Adrenal gland (tissue), 12 donors: ENCODE results near the gene PROK2. TPM values are rescaled to one million over a fixed set of nuclear protein-coding genes. Genes with fewer than 3 reads are reported as not detected.

Experiments used
- DNase-seq, 7 donors: peaks; one replicate each; pipeline ENCODE4 v3.0.0-alpha.2; 2019 to 2020
- H3K27ac ChIP-seq, 5 donors: fragments of 200-600 bp; sonication (generic) in 4 of 5; 1 replicate in 3 of 5; 2 replicates in 2 of 5; pipeline versions ENCODE4 v1.5.1 to v1.8.0; 2016 to 2020; ENCODE audit warnings: mild to moderate bottlenecking in 1 of 5
- H3K27me3 ChIP-seq: fragments of 200-600 bp; 2 replicates; pipeline ENCODE4 v1.8.0; 2021
- H3K36me3 ChIP-seq, 2 donors: fragments of 200-600 bp; replicated peaks in 1 of 2; 1 replicate in 1 of 2; 2 replicates in 1 of 2; pipeline versions ENCODE4 v1.5.1 to v1.8.0; 2018 to 2022
- H3K4me1 ChIP-seq, 2 donors: fragments of 200-600 bp; replicated peaks in 1 of 2; 1 replicate in 1 of 2; 2 replicates in 1 of 2; pipeline versions ENCODE4 v1.5.1 to v1.8.0; 2018 to 2021
- H3K4me3 ChIP-seq, 4 donors: fragments of 200-600 bp; sonication (generic) in 3 of 4; one replicate each; pipeline ENCODE4 v1.5.1; 2016 to 2018
- H3K9me3 ChIP-seq, 3 donors: fragments of 200-600 bp; sonication (generic) in 1 of 3; replicated peaks in 1 of 3; 1 replicate in 2 of 3; 2 replicates in 1 of 3; pipeline versions ENCODE4 v1.5.1 to v1.8.0; 2016 to 2021
- POLR2A ChIP-seq, 2 donors: fragments of 450-650 bp; IDR thresholded peaks; one replicate each; pipeline ENCODE4 v1.6.1; 2017; ENCODE audit warnings: antibody characterized with exemption in 2 of 2, mild to moderate bottlenecking in 2 of 2, moderate library complexity in 1 of 2
- WGBS, 4 donors: extraction: QIAGEN DNeasy Blood & Tissue Kit in 2 of 4; methylation state at CpG; one replicate each; pipeline versions ENCODE4 v1.1.5 to v1.1.7; 2013 to 2017; 5-methylcytosine and 5-hydroxymethylcytosine counted together
- intact Hi-C, 2 donors: fragments of 100-400 bp; cut with DNase I; formaldehyde crosslinking; loops; one replicate each; pipeline versions ENCODE4 v1.14.1 to v1.15.0; 2022 to 2023
- polyA plus RNA-seq, 3 donors: library from polyadenylated mRNA; stranded (reverse); fragments of 200-250 nt in 2 of 3; fragments of 350-450 nt in 1 of 3; fragmentation: Illumina TruSeq in 1 of 3; extraction: RNeasy Lipid Tissue Mini Kit (QIAGEN cat#74804) in 1 of 3; gene quantifications; one replicate each; pipeline ENCODE4 v1.2.3, GENCODE V29; 2013 to 2014
- total RNA-seq, 9 donors: library from RNA; depleted of rRNA in 4 of 9; stranded (reverse); fragments of >200 nt in 4 of 9; fragments of 120-200 nt in 1 of 9; fragmentation: NEBNext Ultra II Directional in 1 of 9; extraction: Animal tissue kit (Norgen Biotek cat#: 25700) in 1 of 9; gene quantifications; one replicate each; pipeline versions ENCODE4 v1.1.0 to v1.2.4, GENCODE V29; 2013 to 2023
- TF ChIP-seq, protein P1 (sequence below), 6 experiments: fragments of 450-650 bp in 4 of 6; fragments of 200-600 bp in 2 of 6; sonication (generic) in 1 of 6; IDR thresholded peaks; 1 replicate in 5 of 6; 2 replicates in 1 of 6; pipeline versions ENCODE4 v1.5.1 to v1.8.0; 2016 to 2021; ENCODE audit warnings: antibody characterized with exemption in 6 of 6, mild to moderate bottlenecking in 2 of 6, moderate library complexity in 1 of 6
- donor health status: healthy with polysubstance abuse.
- donor health status: Bipolar disorder and iron deficiency.
- donor health status: DM: yes; HTN: yes; CAD: no.
- donor health status: DM: no; HTN: no; CAD: no.
- donor health status: DM: no; HTN: no; CAD: no.
- donor health status: DM: yes; HTN: yes; CAD: no.

PROK2 gene
- total and polyA plus RNA-seq, 12 donors, result 0.06 to 0.29 (median 0.18) TPM; not detected in 7

DNA sequence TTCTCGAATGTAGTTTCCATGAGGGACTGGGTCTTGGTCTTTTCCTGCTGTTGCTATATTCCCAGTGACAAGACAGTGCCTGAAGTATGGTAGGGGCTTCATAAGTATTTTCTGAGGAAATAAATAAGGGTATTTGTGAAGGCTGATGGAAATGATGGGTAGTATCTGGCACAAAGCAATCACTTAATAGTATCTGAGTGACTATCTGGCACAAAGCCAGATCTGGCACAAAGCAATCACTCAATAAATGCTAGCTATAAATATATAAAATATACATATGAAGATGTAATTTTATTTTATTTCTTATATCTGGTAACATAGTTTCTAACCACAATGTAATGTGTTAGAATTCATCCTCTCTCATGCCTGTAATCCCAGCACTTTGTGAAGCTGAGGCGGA lies 20.7 kb upstream of the PROK2 start:
- Histone ChIP-seq H3K9me3 (no peaks in the 10 kb centered on the region), H3K4me1 (no peaks in the 10 kb centered on the region), H3K36me3 (no peaks in the 10 kb centered on the region), H3K4me3 (no peak overlapping the region), H3K27ac (no peak overlapping the region), H3K27me3 (no peaks in the 10 kb centered on the region)
- WGBS, 4 donors, result 72 to 88% (median 82%) methylated on average over 2 of the region's 2 CpGs
- TF ChIP-seq POLR2A (IDR thresholded peaks at IDR 0.05), result no peak
- TF ChIP-seq, protein P1, sequence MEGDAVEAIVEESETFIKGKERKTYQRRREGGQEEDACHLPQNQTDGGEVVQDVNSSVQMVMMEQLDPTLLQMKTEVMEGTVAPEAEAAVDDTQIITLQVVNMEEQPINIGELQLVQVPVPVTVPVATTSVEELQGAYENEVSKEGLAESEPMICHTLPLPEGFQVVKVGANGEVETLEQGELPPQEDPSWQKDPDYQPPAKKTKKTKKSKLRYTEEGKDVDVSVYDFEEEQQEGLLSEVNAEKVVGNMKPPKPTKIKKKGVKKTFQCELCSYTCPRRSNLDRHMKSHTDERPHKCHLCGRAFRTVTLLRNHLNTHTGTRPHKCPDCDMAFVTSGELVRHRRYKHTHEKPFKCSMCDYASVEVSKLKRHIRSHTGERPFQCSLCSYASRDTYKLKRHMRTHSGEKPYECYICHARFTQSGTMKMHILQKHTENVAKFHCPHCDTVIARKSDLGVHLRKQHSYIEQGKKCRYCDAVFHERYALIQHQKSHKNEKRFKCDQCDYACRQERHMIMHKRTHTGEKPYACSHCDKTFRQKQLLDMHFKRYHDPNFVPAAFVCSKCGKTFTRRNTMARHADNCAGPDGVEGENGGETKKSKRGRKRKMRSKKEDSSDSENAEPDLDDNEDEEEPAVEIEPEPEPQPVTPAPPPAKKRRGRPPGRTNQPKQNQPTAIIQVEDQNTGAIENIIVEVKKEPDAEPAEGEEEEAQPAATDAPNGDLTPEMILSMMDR (IDR thresholded peaks at IDR 0.05), result no peak
- DNase-seq, result no peak
- intact Hi-C loops, result no loop called here

DNA sequence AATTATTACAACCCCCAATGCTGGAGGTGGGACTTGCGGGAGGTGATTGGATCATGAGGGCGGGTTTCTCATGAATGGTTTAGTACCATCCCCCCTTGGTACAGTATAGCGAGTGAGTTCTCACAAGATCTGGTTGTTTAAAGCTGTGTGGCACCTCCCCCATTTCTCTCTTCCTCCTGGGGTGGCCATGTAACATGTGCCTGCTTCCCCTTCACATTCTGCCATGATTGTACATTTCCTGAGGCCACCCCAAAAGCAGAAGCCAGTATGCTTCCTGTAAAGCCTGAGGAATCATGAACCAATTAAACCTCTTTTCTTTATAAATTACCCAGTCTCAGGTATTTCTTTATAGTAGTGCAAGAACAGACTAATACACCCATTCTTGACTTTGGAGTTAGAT lies 20.3 kb upstream of the PROK2 start:
- WGBS, 4 donors, result 89 to 100% (median 92%) methylated on average over 3 of the region's 3 CpGs
- TF ChIP-seq, protein P1 (IDR thresholded peaks at IDR 0.05), result no peak
- no peak for TF ChIP-seq POLR2A (IDR thresholded peaks at IDR 0.05)
- no peaks in the 10 kb centered on the region for H3K9me3 ChIP-seq
- H3K27me3 ChIP-seq, result no peaks in the 10 kb centered on the region
- no peak overlapping the region for H3K4me3 ChIP-seq
- DNase-seq, result no peak
- no peak overlapping the region for H3K27ac ChIP-seq
- intact Hi-C loops, result no loop called here
- no peaks in the 10 kb centered on the region for H3K36me3 ChIP-seq
- no peaks in the 10 kb centered on the region for H3K4me1 ChIP-seq

- H3K4me1 ChIP-seq, result no peaks in the 10 kb centered on the region
- intact Hi-C loops, result no loop called here
- H3K27me3 ChIP-seq, result no peaks in the 10 kb centered on the region
- no peak for TF ChIP-seq POLR2A (IDR thresholded peaks at IDR 0.05)
- TF ChIP-seq, protein P1 (IDR thresholded peaks at IDR 0.05), result no peak
- no peaks in the 10 kb centered on the region for H3K9me3 ChIP-seq
- no peak for DNase-seq
- no peak overlapping the region for H3K27ac ChIP-seq
- 90 to 97% (median 92%) methylated on average over 3 of the region's 3 CpGs for WGBS, 4 donors
- H3K4me3 ChIP-seq, result no peak overlapping the region
- H3K36me3 ChIP-seq, result no peaks in the 10 kb centered on the region
Observed at GRCh38 chr3:71803248-71803647, 18.3 kb upstream of the PROK2 start.

DNA sequence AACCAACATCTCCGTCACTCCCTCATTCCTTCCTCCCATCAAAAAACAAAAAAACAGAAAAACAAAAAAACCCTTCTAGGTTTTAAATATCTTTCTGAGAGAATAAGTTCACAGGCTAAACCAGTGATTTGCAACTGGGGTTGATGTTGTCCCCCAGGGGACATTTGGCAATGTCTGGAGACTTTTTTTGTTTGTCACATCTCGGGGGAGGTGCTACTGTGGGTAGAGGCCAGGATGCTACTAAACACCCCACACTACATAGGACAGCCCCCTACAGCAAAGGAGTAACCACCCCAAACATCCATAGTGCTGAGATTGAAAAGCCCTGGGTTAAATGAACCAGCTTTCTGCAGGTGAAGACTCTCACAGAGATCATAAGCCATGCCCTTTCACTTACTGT lies 17.0 kb upstream of the PROK2 start:
- Histone ChIP-seq H3K36me3 (no peaks in the 10 kb centered on the region), H3K27ac (no peak overlapping the region), H3K4me3 (no peak overlapping the region), H3K9me3 (no peaks in the 10 kb centered on the region), H3K27me3 (no peaks in the 10 kb centered on the region), H3K4me1 (no peaks in the 10 kb centered on the region)
- TF ChIP-seq, protein P1 (IDR thresholded peaks at IDR 0.05), result no peak
- no peak for TF ChIP-seq POLR2A (IDR thresholded peaks at IDR 0.05)
- DNase-seq, result no peak
- 92 to 93% (median 92%) methylated on average over 2 of the region's 2 CpGs for WGBS, 4 donors
- intact Hi-C loops, result no loop called here
